Endothelial cell of umbilical vein (primary cell): ENCODE results near the gene DRICH1.

Experiments
- EZH2 ChIP-seq: IDR thresholded peaks from 2 replicates; pipeline ENCODE4 v1.6.1; 2012; ENCODE audit warnings: borderline replicate concordance, low read depth, mild to moderate bottlenecking, moderate library complexity, low read length, inconsistent platforms; ENCODE audit not compliant: severe bottlenecking
- MYC ChIP-seq: IDR thresholded peaks from one replicate; pipeline ENCODE4 v1.6.1; 2011; ENCODE audit warnings: mild to moderate bottlenecking, low read depth, low read length
- POLR2A ChIP-seq: IDR thresholded peaks from 2 replicates; pipeline ENCODE4 v1.6.1; 2012; ENCODE audit warnings: low read depth, mild to moderate bottlenecking, control low read depth, low read length
- POLR2AphosphoS5 ChIP-seq: IDR thresholded peaks from 2 replicates; pipeline ENCODE4 v1.6.1; 2012; ENCODE audit warnings: low read depth, mild to moderate bottlenecking, control low read depth, low read length, moderate library complexity; ENCODE audit not compliant: insufficient read depth
- TF ChIP-seq, protein P1 (sequence below), 2 donors: IDR thresholded peaks; 1 replicate in 1 of 2; 2 replicates in 1 of 2; pipeline ENCODE4 v1.5.1; 2011; ENCODE audit warnings: low read length in 2 of 2, mild to moderate bottlenecking in 2 of 2, moderate library complexity in 2 of 2, control low read depth in 1 of 2, inconsistent platforms in 1 of 2, low read depth in 1 of 2; ENCODE audit not compliant: insufficient read depth in 1 of 2; ENCODE audit errors: extremely low read depth in 1 of 2

DNA sequence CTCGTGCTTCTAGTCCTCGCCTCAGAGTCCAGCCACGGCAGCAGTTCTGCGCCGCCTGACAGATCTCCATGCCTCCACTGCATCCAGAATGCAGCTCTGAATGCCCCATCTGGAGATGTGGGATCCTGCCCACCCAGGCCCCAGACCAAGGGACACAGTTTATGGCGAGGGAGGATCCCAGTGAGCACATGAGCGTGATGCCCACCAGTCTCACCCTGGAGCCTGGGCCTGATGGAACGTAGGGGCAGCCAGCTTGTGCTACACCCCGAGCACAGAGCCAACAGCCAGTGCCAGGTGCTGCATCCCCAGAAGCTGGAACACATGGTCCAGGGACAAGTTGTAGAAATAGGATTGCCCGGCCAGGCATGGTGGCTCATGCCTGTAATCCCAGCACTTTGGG, 62.4 kb downstream of the DRICH1 start:
- TF ChIP-seq, protein P1, sequence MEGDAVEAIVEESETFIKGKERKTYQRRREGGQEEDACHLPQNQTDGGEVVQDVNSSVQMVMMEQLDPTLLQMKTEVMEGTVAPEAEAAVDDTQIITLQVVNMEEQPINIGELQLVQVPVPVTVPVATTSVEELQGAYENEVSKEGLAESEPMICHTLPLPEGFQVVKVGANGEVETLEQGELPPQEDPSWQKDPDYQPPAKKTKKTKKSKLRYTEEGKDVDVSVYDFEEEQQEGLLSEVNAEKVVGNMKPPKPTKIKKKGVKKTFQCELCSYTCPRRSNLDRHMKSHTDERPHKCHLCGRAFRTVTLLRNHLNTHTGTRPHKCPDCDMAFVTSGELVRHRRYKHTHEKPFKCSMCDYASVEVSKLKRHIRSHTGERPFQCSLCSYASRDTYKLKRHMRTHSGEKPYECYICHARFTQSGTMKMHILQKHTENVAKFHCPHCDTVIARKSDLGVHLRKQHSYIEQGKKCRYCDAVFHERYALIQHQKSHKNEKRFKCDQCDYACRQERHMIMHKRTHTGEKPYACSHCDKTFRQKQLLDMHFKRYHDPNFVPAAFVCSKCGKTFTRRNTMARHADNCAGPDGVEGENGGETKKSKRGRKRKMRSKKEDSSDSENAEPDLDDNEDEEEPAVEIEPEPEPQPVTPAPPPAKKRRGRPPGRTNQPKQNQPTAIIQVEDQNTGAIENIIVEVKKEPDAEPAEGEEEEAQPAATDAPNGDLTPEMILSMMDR (IDR thresholded peaks at IDR 0.05; ENCODE audit: extremely low read depth in 1 of 2, insufficient read depth in 1 of 2, low read depth in 1 of 2, low read length in 2 of 2) = no peak
- TF ChIP-seq POLR2AphosphoS5 = no peak
- TF ChIP-seq POLR2A = no peak
- TF ChIP-seq MYC = no peak
- no peak for TF ChIP-seq EZH2
